ENCODE data around the gene CTNNBIP1.

Gene CTNNBIP1

GRCh38 chr1:9863371-9863770 lies 46.7 kb downstream of the CTNNBIP1 start:
- Histone ChIP-seq H3K27ac (no peak overlapping the region), H3K36me3 (0 out of 2 replicates have a peak, but pooled peaks cover 2% of the 10 kb centered on the region)

GRCh38 chr1:9861360-9861759 lies 48.7 kb downstream of the CTNNBIP1 start:
- H3K36me3 ChIP-seq: 0 out of 2 replicates have a peak, but pooled peaks cover 2% of the 10 kb centered on the region
- DNase-seq: peak; percentile 64
- H3K9me3 ChIP-seq (ENCODE audit: severe bottlenecking): no peaks in the 10 kb centered on the region
- H3K4me3 ChIP-seq (ENCODE audit: low read depth, low read length): no peak overlapping the region
- TF ChIP-seq CTCF (IDR thresholded peaks at IDR 0.05; ENCODE audit: low read depth, low read length): peak; percentile 61
- peak overlapping the region; percentile 27 for H3K27ac ChIP-seq
- no peaks in the 10 kb centered on the region for H3K27me3 ChIP-seq (ENCODE audit: insufficient read depth, low read depth, severe bottlenecking)

More at GRCh38 chr1:9863371-9863770, 46.7 kb downstream of the CTNNBIP1 start:
- Histone ChIP-seq H3K27me3 (ENCODE audit: insufficient read depth, low read depth, severe bottlenecking) (no peaks in the 10 kb centered on the region), H3K9me3 (ENCODE audit: severe bottlenecking) (no peaks in the 10 kb centered on the region), H3K4me3 (ENCODE audit: low read depth, low read length) (no peak overlapping the region)
- no peak for DNase-seq
- TF ChIP-seq CTCF (IDR thresholded peaks at IDR 0.05; ENCODE audit: low read depth, low read length): no peak

GRCh38 chr1:9860887-9861286 lies 49.2 kb downstream of the CTNNBIP1 start:
- peak; percentile 51 for DNase-seq
- Histone ChIP-seq H3K27ac (peak overlapping the region; percentile 27), H3K9me3 (ENCODE audit: severe bottlenecking) (no peaks in the 10 kb centered on the region), H3K27me3 (ENCODE audit: insufficient read depth, low read depth, severe bottlenecking) (no peaks in the 10 kb centered on the region), H3K4me3 (ENCODE audit: low read depth, low read length) (no peak overlapping the region), H3K36me3 (0 out of 2 replicates have a peak, but pooled peaks cover 2% of the 10 kb centered on the region)
- TF ChIP-seq CTCF (IDR thresholded peaks at IDR 0.05; ENCODE audit: low read depth, low read length): no peak

- no peaks in the 10 kb centered on the region for H3K9me3 ChIP-seq (ENCODE audit: severe bottlenecking)
These were observed 50.6 kb downstream of the CTNNBIP1 start for GRCh38 chr1:9859281-9860014.

GRCh38 chr1:9858293-9859035 lies 51.6 kb downstream of the CTNNBIP1 start:
- no peak for DNase-seq
- Histone ChIP-seq H3K4me3 (ENCODE audit: low read depth, low read length) (no peak overlapping the region), H3K27me3 (ENCODE audit: insufficient read depth, low read depth, severe bottlenecking) (no peaks in the 10 kb centered on the region), H3K36me3 (peaks cover 8% of the 10 kb centered on the region), H3K9me3 (ENCODE audit: severe bottlenecking) (peaks cover 6% of the 10 kb centered on the region), H3K27ac (no peak overlapping the region)
- no peak for TF ChIP-seq CTCF (IDR thresholded peaks at IDR 0.05; ENCODE audit: low read depth, low read length)

More at GRCh38 chr1:9859281-9860014, 50.6 kb downstream of the CTNNBIP1 start:
- Histone ChIP-seq H3K4me3 (ENCODE audit: low read depth, low read length) (no peak overlapping the region), H3K27me3 (ENCODE audit: insufficient read depth, low read depth, severe bottlenecking) (no peaks in the 10 kb centered on the region), H3K27ac (peak overlapping the region; percentile 7; the same call in 1 of the 2 replicates), H3K36me3 (0 out of 2 replicates have a peak, but pooled peaks cover 2% of the 10 kb centered on the region)
- no peak for DNase-seq
- TF ChIP-seq CTCF (IDR thresholded peaks at IDR 0.05; ENCODE audit: low read depth, low read length): no peak

Measured in WERI-Rb-1 (cell line).